HCT116 (cell line): ENCODE results near the gene KIF26B.
"Not testable (repeated sequence)": the region's sequence is repeated elsewhere in the genome, so short reads cannot be mapped to it uniquely, and the experiment has no call there.

Source experiments
- EZH2 ChIP-seq: fragments of 200-600 bp; sonication (generic); IDR thresholded peaks from 2 replicates; pipeline ENCODE4 v1.6.1; 2017; ENCODE audit warnings: antibody characterized with exemption, mixed run types
- POLR2A ChIP-seq: IDR thresholded peaks from 2 replicates; pipeline ENCODE4 v1.7.0; 2011; ENCODE audit warnings: borderline replicate concordance; ENCODE audit not compliant: insufficient read depth, insufficient read length; ENCODE audit errors: extremely low read depth
- RAD21 ChIP-seq: IDR thresholded peaks from 2 replicates; pipeline ENCODE4 v1.6.1; 2012; ENCODE audit warnings: low read depth, mild to moderate bottlenecking
- TF ChIP-seq, protein P1 (sequence below): IDR thresholded peaks from 2 replicates; pipeline ENCODE4 v1.6.1; 2012; ENCODE audit warnings: low read depth
- TF ChIP-seq, protein P2 (sequence below), 3 experiments: fragments of 200-600 bp in 1 of 3; sonication (generic) in 1 of 3; IDR thresholded peaks in 2 of 3; conservative IDR thresholded peaks in 1 of 3; 2 replicates each; pipeline ENCODE4 v1.5.1; 2012 to 2017; ENCODE audit warnings: low read depth in 2 of 3, low read length in 2 of 3, antibody characterized with exemption in 1 of 3, borderline replicate concordance in 1 of 3, control low read depth in 1 of 3, mild to moderate bottlenecking in 1 of 3, mixed read lengths in 1 of 3, mixed run types in 1 of 3, moderate library complexity in 1 of 3; ENCODE audit not compliant: insufficient read depth in 1 of 3

DNA sequence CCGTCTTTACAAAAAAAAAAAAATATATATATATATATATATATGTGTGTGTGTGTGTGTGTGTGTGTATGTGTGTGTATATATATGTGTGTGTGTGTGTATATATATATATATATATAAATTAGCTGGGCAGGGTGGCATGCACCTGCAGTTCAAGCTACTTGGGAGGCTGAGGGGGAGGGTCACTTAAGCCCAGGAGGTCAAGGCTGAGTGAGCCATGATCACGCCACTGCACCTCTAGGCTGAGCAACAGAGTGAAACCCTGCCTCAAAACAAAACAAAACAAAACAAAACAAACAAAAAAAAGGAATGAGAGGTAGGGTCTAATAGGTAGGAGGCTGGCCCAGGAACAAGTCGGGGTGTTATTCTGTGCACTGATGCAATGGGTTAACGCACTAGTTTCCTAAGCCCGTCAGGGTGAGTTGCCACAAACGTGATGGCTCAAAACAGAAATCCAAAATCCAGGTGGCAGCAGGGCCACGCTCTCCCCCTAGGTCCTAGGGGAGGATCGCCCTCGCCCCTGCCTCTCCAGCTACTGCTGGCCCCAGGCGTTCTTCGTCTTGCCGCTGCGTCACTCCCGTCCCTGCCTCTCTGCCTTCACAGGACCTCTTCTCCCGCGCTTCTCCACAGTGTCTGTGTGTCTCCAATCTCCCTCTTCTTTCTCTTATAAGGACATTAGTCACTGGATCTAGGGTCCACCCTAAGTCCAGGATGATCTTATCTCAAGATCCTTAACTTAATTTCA is 24.3 kb upstream of the KIF26B start:
- TF ChIP-seq, protein P1, sequence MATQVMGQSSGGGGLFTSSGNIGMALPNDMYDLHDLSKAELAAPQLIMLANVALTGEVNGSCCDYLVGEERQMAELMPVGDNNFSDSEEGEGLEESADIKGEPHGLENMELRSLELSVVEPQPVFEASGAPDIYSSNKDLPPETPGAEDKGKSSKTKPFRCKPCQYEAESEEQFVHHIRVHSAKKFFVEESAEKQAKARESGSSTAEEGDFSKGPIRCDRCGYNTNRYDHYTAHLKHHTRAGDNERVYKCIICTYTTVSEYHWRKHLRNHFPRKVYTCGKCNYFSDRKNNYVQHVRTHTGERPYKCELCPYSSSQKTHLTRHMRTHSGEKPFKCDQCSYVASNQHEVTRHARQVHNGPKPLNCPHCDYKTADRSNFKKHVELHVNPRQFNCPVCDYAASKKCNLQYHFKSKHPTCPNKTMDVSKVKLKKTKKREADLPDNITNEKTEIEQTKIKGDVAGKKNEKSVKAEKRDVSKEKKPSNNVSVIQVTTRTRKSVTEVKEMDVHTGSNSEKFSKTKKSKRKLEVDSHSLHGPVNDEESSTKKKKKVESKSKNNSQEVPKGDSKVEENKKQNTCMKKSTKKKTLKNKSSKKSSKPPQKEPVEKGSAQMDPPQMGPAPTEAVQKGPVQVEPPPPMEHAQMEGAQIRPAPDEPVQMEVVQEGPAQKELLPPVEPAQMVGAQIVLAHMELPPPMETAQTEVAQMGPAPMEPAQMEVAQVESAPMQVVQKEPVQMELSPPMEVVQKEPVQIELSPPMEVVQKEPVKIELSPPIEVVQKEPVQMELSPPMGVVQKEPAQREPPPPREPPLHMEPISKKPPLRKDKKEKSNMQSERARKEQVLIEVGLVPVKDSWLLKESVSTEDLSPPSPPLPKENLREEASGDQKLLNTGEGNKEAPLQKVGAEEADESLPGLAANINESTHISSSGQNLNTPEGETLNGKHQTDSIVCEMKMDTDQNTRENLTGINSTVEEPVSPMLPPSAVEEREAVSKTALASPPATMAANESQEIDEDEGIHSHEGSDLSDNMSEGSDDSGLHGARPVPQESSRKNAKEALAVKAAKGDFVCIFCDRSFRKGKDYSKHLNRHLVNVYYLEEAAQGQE = not testable (repeated sequence)
- TF ChIP-seq, protein P2, sequence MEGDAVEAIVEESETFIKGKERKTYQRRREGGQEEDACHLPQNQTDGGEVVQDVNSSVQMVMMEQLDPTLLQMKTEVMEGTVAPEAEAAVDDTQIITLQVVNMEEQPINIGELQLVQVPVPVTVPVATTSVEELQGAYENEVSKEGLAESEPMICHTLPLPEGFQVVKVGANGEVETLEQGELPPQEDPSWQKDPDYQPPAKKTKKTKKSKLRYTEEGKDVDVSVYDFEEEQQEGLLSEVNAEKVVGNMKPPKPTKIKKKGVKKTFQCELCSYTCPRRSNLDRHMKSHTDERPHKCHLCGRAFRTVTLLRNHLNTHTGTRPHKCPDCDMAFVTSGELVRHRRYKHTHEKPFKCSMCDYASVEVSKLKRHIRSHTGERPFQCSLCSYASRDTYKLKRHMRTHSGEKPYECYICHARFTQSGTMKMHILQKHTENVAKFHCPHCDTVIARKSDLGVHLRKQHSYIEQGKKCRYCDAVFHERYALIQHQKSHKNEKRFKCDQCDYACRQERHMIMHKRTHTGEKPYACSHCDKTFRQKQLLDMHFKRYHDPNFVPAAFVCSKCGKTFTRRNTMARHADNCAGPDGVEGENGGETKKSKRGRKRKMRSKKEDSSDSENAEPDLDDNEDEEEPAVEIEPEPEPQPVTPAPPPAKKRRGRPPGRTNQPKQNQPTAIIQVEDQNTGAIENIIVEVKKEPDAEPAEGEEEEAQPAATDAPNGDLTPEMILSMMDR (IDR thresholded peaks at IDR 0.05 in 2 of 3, conservative IDR thresholded peaks at IDR 0.05 in 1 of 3; ENCODE audit: borderline replicate concordance in 1 of 3, insufficient read depth in 1 of 3, low read depth in 2 of 3, low read length in 2 of 3) = not testable (repeated sequence)
- not testable (repeated sequence) for TF ChIP-seq POLR2A, RAD21, EZH2
